Cerebellar cortex (tissue), 1 donor: Measurements from ENCODE around the gene EIF4E1B.
"Not testable (repeated sequence)": the region's sequence is repeated elsewhere in the genome, so short reads cannot be mapped to it uniquely, and the experiment has no call there.

Experiments used
- DNase-seq: peaks from one replicate; pipeline ENCODE4 v3.0.0-alpha.2; 2015; ENCODE audit warnings: low spot score

Gene EIF4E1B

GRCh38 chr5:176629853-176630680 is at the start of gene EIF4E1B, which contains the start of gene SNCB:
TSS of gene EIF4E1B (plus strand) at chr5:176630675. CDS start at chr5:176642788, 12,113 bp downstream.
TSS of gene SNCB (minus strand) at chr5:176630534. CDS start at chr5:176629654, 880 bp downstream.
- DNase-seq = peak; percentile 72

- DNase-seq = no peak
Observed at GRCh38 chr5:176581361-176581760, 49.1 kb upstream of the EIF4E1B start.

- no peak for DNase-seq
Observed at GRCh38 chr5:176583076-176583475, 47.4 kb upstream of the EIF4E1B start.

GRCh38 chr5:176587398-176587797 is 43.1 kb upstream of the EIF4E1B start:
- DNase-seq = no peak

- no peak for DNase-seq
Observed at GRCh38 chr5:176588297-176588696, 42.2 kb upstream of the EIF4E1B start.

- no peak for DNase-seq
Observed at GRCh38 chr5:176589039-176589769, 41.3 kb upstream of the EIF4E1B start.

GRCh38 chr5:176590035-176590717 is 40.3 kb upstream of the EIF4E1B start:
- DNase-seq = no peak

GRCh38 chr5:176591667-176592066 is 38.8 kb upstream of the EIF4E1B start:
- not testable (repeated sequence) for DNase-seq

- DNase-seq = no peak
Observed at GRCh38 chr5:176592573-176592972, 37.9 kb upstream of the EIF4E1B start.

GRCh38 chr5:176593273-176593869 is 37.1 kb upstream of the EIF4E1B start:
- DNase-seq = no peak

GRCh38 chr5:176594554-176594953 is 35.9 kb upstream of the EIF4E1B start:
- no peak for DNase-seq

GRCh38 chr5:176595386-176595943 is 35.0 kb upstream of the EIF4E1B start:
- no peak for DNase-seq

- DNase-seq = no peak
Observed at GRCh38 chr5:176596069-176596644, 34.3 kb upstream of the EIF4E1B start.

- no peak for DNase-seq
Observed at GRCh38 chr5:176596689-176597416, 33.6 kb upstream of the EIF4E1B start.

GRCh38 chr5:176597417-176598389 is 32.8 kb upstream of the EIF4E1B start:
- no peak for DNase-seq

GRCh38 chr5:176599749-176600430 is 30.6 kb upstream of the EIF4E1B start:
- DNase-seq = not testable (repeated sequence)

- DNase-seq = no peak
Observed at GRCh38 chr5:176601901-176602482, 28.5 kb upstream of the EIF4E1B start.

GRCh38 chr5:176603091-176603490 is 27.4 kb upstream of the EIF4E1B start:
- DNase-seq = no peak
